ENCODE measurements around the gene BID.

The BID gene

GRCh38 chr22:17773606-17774205 lies 563 bp downstream of the BID start:
- peak; percentile 54 for DNase-seq (ENCODE audit: low read depth)
- no peak for TF ChIP-seq CTCF (IDR thresholded peaks at IDR 0.05; ENCODE audit: insufficient read depth, low read depth, low read length, missing control alignments)
- H3K4me3 ChIP-seq (ENCODE audit: low read length) = peak overlapping the region; percentile 51

GRCh38 chr22:17772958-17773605 lies 1.2 kb downstream of the BID start:
- peak overlapping the region; percentile 51 for H3K4me3 ChIP-seq (ENCODE audit: low read length)
- DNase-seq (ENCODE audit: low read depth) = peak; percentile 57
- TF ChIP-seq CTCF (IDR thresholded peaks at IDR 0.05; ENCODE audit: insufficient read depth, low read depth, low read length, missing control alignments) = no peak

GRCh38 chr22:17772249-17772957 lies 1.9 kb downstream of the BID start:
- peak; percentile 32 for DNase-seq (ENCODE audit: low read depth)
- no peak for TF ChIP-seq CTCF (IDR thresholded peaks at IDR 0.05; ENCODE audit: insufficient read depth, low read depth, low read length, missing control alignments)
- no peak overlapping the region for H3K4me3 ChIP-seq (ENCODE audit: low read length)

- no peak for TF ChIP-seq CTCF (IDR thresholded peaks at IDR 0.05; ENCODE audit: insufficient read depth, low read depth, low read length, missing control alignments)
- no peak for DNase-seq (ENCODE audit: low read depth)
- no peak overlapping the region for H3K4me3 ChIP-seq (ENCODE audit: low read length)
These were observed 3.8 kb downstream of the BID start for GRCh38 chr22:17770180-17771077.

GRCh38 chr22:17769716-17770082 lies 4.6 kb downstream of the BID start:
- no peak overlapping the region for H3K4me3 ChIP-seq (ENCODE audit: low read length)
- DNase-seq (ENCODE audit: low read depth) = no peak
- TF ChIP-seq CTCF (IDR thresholded peaks at IDR 0.05; ENCODE audit: insufficient read depth, low read depth, low read length, missing control alignments) = no peak

- TF ChIP-seq CTCF (IDR thresholded peaks at IDR 0.05; ENCODE audit: insufficient read depth, low read depth, low read length, missing control alignments) = no peak
- no peak for DNase-seq (ENCODE audit: low read depth)
- no peak overlapping the region for H3K4me3 ChIP-seq (ENCODE audit: low read length)
These were observed 5.1 kb downstream of the BID start for GRCh38 chr22:17769013-17769715.
